HEK293 (cell line): ENCODE measurements around the gene HOXB8.

Experiments
- GLIS1 ChIP-seq: fragments of 450-650 bp; formaldehyde crosslinking; IDR thresholded peaks from 2 replicates; pipeline ENCODE4 v1.5.1; 2016; ENCODE audit warnings: missing biosample characterization, missing genetic modification characterization
- PRDM2 ChIP-seq: fragments of 450-650 bp; formaldehyde crosslinking; IDR thresholded peaks from 2 replicates; pipeline ENCODE4 v1.5.1; 2016; ENCODE audit warnings: missing biosample characterization, missing genetic modification characterization, borderline replicate concordance
- SP3 ChIP-seq: fragments of 450-650 bp; formaldehyde crosslinking; IDR thresholded peaks from 2 replicates; pipeline ENCODE4 v1.5.1; 2016; ENCODE audit warnings: missing biosample characterization, missing genetic modification characterization
- ZBTB10 ChIP-seq: fragments of 450-650 bp; formaldehyde crosslinking; IDR thresholded peaks from 2 replicates; pipeline ENCODE4 v1.5.1; 2016; ENCODE audit warnings: missing biosample characterization, missing genetic modification characterization
- ZBTB17 ChIP-seq: fragments of 450-650 bp; formaldehyde crosslinking; IDR thresholded peaks from 2 replicates; pipeline ENCODE4 v1.5.1; 2016; ENCODE audit warnings: missing biosample characterization, missing genetic modification characterization
- ZBTB26 ChIP-seq: fragments of 450-650 bp; formaldehyde crosslinking; optimal IDR thresholded peaks from 2 replicates; pipeline ENCODE3; 2016; ENCODE audit warnings: missing biosample characterization, mild to moderate bottlenecking, missing genetic modification characterization
- ZBTB44 ChIP-seq: fragments of 450-650 bp; IDR thresholded peaks from 2 replicates; pipeline ENCODE4 v1.5.1; 2018; ENCODE audit warnings: missing biosample characterization, mild to moderate bottlenecking, missing genetic modification characterization
- ZBTB49 ChIP-seq: fragments of 450-650 bp; formaldehyde crosslinking; IDR thresholded peaks from 2 replicates; pipeline ENCODE4 v1.5.1; 2016; ENCODE audit warnings: missing biosample characterization, missing genetic modification characterization, low read depth
- ZNF16 ChIP-seq: fragments of 450-650 bp; formaldehyde crosslinking; IDR thresholded peaks from 2 replicates; pipeline ENCODE4 v1.5.1; 2016; ENCODE audit warnings: low read depth, missing biosample characterization, missing genetic modification characterization
- ZNF19 ChIP-seq: fragments of 450-650 bp; formaldehyde crosslinking; IDR thresholded peaks from 2 replicates; pipeline ENCODE4; 2016; ENCODE audit warnings: missing biosample characterization, missing genetic modification characterization, low read depth
- ZNF223 ChIP-seq: fragments of 450-650 bp; formaldehyde crosslinking; IDR thresholded peaks from 2 replicates; pipeline ENCODE4 v1.5.1; 2016; ENCODE audit warnings: missing biosample characterization, missing genetic modification characterization
- ZNF274 ChIP-seq, 2 experiments: fragments of 200-500 bp in 1 of 2; fragments of 450-650 bp in 1 of 2; sonication (Bioruptor generic) in 1 of 2; formaldehyde crosslinking in 1 of 2; IDR thresholded peaks; 2 replicates each; pipeline versions ENCODE4 v1.5.1 to v1.6.1; 2014 to 2016; ENCODE audit warnings: borderline replicate concordance in 1 of 2, inconsistent platforms in 1 of 2, low read length in 1 of 2, missing biosample characterization in 1 of 2, missing genetic modification characterization in 1 of 2
- ZNF302 ChIP-seq: fragments of 450-650 bp; formaldehyde crosslinking; IDR thresholded peaks from 2 replicates; pipeline ENCODE4 v1.5.1; 2016; ENCODE audit warnings: missing biosample characterization, missing genetic modification characterization, low read depth
- ZNF404 ChIP-seq: fragments of 450-650 bp; formaldehyde crosslinking; IDR thresholded peaks from 2 replicates; pipeline ENCODE4 v1.5.1; 2017; ENCODE audit warnings: missing biosample characterization, missing genetic modification characterization
- ZNF548 ChIP-seq: fragments of 450-650 bp; formaldehyde crosslinking; IDR thresholded peaks from 2 replicates; pipeline ENCODE4 v1.5.1; 2016; ENCODE audit warnings: missing biosample characterization, missing genetic modification characterization
- ZNF560 ChIP-seq: fragments of 450-650 bp; formaldehyde crosslinking; IDR thresholded peaks from 2 replicates; pipeline ENCODE4 v1.5.1; 2017; ENCODE audit warnings: missing biosample characterization, missing genetic modification characterization, borderline replicate concordance
- ZNF580 ChIP-seq: fragments of 450-650 bp; formaldehyde crosslinking; IDR thresholded peaks from 2 replicates; pipeline ENCODE4 v1.5.1; 2016; ENCODE audit warnings: missing biosample characterization, missing genetic modification characterization
- ZNF677 ChIP-seq: fragments of 450-650 bp; IDR thresholded peaks from 2 replicates; pipeline ENCODE4 v1.5.0; 2018; ENCODE audit warnings: missing biosample characterization, mild to moderate bottlenecking, missing genetic modification characterization, moderate library complexity
- ZNF785 ChIP-seq: fragments of 450-650 bp; formaldehyde crosslinking; IDR thresholded peaks from 2 replicates; pipeline ENCODE4 v1.5.1; 2016; ENCODE audit warnings: missing biosample characterization, missing genetic modification characterization
- ZNF843 ChIP-seq: fragments of 450-650 bp; formaldehyde crosslinking; IDR thresholded peaks from 2 replicates; pipeline ENCODE4 v1.5.1; 2016; ENCODE audit warnings: missing biosample characterization, missing genetic modification characterization
- ZSCAN4 ChIP-seq: fragments of 450-650 bp; formaldehyde crosslinking; IDR thresholded peaks from 2 replicates; pipeline ENCODE4 v1.5.1; 2017; ENCODE audit warnings: missing biosample characterization, missing genetic modification characterization

Gene HOXB8

GRCh38 chr17:48636177-48637018, 21.3 kb upstream of the HOXB8 start (continued):
- TF ChIP-seq SP3 (no peak), ZNF302 (tag by site-specific recombination) (no peak), ZNF677 (tag by site-specific recombination) (no peak), ZNF404 (tag by site-specific recombination) (no peak), ZBTB17 (peak; percentile 71), ZBTB44 (no peak), ZNF580 (tag by site-specific recombination) (no peak), ZBTB26 (tag by site-specific recombination) (peak; percentile 19), ZNF548 (tag by site-specific recombination) (no peak), ZSCAN4 (tag by site-specific recombination) (no peak), ZNF223 (tag by site-specific recombination) (no peak), ZNF785 (tag by site-specific recombination) (no peak), ZNF274 (IDR thresholded peaks at IDR 0.05; ENCODE audit: low read length) (no peak), ZNF274 (tag by site-specific recombination; IDR thresholded peaks at IDR 0.05; ENCODE audit: borderline replicate concordance) (no peak), ZBTB49 (tag by site-specific recombination) (no peak), PRDM2 (tag by site-specific recombination) (no peak), ZNF560 (tag by site-specific recombination) (no peak), ZBTB10 (tag by site-specific recombination) (no peak), ZNF843 (tag by site-specific recombination) (no peak), ZNF19 (tag by site-specific recombination) (no peak), GLIS1 (tag by site-specific recombination) (no peak), ZNF16 (tag by site-specific recombination) (no peak)
